HG02642 (cell line): Measurements from ENCODE around the gene CD200.
A peak's percentile ranks its signal among the peaks of the same experiment; 100 is the strongest.

Experiments
- ATAC-seq: cut with Tn5 transposase; IDR thresholded peaks from one replicate; pipeline ENCODE4 v1.9.1; 2021; ENCODE audit warnings: mild to moderate bottlenecking; ENCODE audit not compliant: unreplicated experiment, poor library complexity

Gene CD200

DNA sequence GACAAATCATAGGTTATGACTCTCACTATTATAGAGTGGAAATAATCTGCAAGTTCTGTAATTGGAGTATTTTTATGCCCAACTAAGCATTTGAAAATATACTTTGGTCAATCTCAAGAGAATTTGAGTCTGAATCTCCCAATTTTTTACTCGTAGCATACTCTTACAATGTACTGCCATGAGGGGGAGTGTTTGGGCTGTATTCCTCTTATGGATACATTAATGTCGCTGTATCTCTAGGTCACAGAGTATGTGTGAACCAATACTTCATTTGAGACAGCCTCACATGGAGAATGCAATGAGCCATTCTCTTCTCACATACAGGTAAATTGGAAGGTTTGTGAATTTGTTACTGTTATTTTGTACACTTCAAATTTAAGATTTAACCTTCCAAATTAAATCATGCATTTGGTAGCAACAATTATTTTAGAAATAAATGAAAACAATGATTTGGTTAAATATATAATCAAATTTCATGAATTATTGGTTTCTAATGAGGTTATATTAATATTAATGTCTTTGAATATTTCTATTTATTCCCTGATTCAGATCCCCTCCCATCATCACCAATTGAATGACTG lies 5.5 kb upstream of the CD200 start:
- ATAC-seq, result peak; percentile 94

DNA sequence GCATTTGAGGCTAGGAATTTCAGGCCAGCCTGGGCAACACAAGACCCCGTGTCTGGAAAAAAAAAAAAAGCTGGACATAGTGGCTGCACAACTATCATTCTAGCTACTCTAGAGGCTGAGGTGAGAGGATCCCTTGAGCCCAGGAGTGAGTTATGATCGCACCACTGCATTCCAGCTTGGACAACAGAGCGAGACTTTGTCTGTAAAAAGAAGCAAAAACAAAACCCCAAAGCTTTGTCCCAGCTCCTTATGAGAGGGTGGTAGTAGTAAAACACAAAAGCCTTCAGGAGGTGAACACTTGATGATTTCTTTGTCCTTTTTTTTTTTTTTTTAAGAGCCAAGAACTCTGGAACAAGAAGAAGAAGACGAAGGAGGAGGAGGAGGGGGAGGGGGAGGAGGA lies 1.1 kb upstream of the CD200 start:
- ATAC-seq, result no peak

DNA sequence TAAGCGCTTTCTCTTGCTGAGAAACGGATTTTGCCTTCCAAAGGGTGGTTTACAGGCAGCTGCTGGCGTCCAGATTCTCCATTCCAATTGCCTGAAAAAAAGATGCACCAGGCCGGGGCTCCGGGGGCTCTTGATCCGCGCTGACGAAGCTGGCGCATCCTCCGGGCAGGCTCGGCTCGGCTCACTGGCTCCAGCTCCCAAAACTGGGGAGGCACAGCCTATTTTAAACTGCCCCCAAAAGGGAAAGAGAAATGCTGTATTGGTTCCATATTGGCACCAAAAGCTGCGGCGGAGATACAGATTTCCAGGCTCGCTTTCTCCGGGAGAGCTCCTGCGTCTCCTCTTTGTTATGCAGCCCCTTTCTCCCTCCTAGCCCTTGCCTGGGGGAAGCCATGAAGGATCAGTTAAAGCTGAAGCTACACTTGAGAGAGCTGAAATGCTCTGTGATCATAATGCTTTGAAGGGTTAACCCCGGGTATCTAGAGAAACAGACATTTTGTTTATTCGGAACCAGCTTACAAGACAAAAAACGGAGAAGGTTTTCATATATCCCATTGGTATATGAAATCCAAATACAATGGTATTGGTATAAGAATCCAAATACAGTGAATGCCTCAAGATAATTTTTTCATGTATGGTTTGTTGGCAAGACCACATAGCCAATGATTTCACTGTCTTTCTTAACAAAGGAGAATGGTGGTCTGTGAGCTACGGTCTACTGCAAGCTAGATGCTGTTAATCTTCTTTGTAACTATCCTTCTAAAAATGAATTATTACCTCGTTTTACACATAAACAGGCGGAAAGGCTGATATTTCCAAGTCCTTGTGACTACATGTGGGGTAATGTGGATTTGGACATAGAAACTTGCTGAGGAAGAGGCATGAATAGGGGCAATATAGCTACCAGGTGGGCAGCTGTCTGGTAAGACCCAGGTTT lies 693 bp downstream of the CD200 start:
- ATAC-seq, result peak; percentile 47

DNA sequence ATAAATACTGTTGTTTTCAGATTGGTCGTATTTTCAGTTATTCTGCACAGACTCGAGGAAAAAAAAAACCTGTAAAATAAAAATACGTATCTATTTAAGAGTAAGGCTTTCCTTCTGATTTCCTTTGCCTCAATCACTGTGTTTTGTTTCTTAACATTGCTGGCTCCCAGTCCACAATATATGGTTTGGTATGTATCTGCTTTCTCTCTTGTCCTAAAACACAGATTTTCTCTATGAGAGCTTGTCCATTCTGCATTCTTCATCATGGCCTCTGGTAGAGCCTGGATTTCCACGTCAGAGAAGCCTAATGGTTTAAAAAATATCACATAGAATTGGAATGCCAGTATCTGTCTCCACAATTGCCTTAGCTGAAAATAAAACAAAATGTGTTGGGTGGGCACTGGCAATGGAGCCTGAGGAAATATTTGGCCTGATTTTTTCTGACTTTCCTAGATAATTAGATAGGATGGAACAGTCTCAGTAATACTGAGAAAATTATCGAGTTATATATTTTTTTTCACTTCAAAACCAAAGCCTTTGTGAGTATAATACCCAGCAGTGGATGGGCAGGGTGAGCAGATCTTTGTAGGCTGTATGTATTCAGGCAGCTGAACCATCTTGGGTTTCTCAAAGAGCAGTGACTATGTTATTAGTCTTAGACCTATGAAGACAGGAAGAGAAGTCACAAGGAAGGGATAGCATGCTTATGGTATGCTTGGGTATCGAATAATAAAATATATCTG lies 1.9 kb downstream of the CD200 start:
- no peak for ATAC-seq

DNA sequence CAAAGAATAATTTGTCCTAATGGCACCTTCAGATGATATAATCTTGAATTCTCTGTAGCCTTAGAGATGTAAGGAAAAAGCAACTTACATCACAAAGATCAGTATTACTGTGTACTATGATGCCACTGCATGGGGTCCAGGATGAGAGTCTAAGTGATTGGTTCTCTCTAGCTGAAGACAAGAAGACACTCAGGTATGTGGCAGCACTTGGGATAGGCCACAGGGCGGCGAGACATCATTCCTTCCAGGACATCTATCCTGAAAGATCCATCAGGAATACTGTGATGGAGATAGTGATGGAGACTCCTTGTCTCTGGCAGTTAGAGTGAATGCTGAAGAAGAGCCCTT lies 2.5 kb downstream of the CD200 start:
- no peak for ATAC-seq

DNA sequence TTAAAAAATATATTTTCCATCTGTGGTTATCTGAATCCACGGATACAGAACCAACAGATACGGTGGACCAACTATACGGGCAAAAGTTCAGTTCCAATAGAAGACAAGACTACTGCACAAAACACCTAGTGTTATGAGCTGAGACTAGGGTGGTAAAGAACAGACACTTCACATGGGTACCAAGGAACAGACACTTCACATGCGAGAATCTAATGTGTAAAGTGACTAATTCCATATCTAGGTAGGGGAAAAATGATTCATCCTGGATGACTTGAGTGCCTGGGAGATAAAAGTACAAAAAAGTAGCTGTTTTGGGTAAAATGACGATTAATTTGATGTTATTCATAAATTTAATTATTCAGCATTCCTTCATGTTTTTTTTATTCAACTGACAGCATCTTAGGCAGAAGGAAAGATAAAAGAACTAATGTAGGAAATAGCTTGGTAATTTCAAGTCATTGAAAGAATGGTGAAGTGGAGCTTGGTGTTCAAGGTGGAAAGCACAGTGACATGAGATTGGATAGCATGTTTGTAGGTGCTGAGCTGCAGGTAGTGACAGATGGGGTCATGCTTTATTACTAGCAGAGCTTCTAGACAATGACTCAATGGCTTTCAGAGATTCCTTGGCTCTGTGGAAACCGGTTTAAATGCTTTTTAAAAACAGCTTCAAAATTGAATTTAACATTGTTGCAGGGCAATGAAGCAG lies 5.2 kb downstream of the CD200 start:
- ATAC-seq, result no peak

DNA sequence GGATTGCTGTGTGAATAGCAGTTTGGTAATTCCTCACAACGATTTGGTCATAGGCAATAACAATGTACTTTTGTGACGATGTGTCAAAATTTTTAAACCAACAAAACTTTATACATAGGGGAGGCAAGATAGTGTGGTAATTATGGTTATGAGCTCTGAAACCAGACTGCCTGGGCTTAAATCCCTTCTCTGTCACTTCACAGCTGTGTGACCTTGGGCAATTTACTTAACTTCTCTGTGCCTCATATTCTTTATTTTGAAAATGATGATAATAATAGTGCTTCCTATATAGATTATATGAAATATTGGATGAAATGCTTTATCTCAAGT lies 5.7 kb downstream of the CD200 start:
- no peak for ATAC-seq

DNA sequence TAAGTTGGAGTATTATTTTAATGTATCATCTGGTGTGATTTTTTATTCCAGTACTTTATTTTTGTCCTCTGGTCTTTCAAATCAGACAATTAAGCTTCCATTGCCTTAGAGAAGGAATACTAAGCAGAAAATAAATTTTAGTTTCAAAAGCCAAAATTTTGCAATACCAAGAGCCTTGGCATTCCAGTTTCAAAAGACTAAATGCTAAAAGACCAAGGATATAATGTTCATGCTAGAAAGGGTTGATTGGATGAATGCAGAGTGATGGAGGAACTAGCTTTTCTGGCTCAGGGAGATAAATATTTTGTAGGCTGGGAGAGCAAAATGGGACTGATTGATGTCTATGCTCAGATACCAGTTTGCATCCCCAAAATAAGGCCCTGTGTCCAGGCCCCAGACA lies 6.2 kb downstream of the CD200 start:
- ATAC-seq, result no peak

DNA sequence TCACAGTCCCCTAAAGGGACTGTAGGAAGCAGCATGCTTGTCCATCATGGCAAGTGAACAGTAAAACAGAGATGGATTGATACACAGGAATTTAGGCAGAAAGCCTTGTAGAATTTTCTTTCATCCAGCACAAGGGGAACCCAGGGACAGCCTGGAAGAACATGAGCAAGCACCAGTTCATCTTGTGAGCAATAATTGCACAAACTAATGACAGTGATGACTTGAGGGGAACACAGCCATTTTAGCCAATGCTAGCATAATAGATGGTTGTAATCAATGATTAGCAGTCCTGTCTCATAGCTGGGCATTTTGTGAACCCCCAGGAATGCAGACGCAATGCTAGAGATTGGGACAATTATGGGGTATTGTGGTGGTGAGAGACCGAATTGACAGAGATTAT lies 6.7 kb downstream of the CD200 start:
- no peak for ATAC-seq

DNA sequence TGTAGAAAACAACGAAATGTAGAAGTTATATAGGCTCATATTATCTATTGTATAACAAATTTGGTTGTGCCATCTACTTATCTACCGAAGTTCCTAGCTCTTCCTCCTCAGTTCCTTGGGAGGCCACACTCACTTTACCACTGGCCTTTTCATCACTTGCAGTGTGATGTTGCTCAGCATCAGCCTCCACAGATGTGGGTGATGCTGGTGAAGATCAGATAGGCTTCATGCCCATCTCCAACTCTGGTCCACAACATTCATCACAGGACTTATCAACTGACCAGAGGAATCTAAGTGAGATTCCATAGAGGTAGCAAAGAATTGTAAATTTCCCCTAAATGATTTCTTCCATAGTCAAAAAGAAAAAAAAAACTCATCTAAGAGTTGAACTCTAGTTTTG lies 8.4 kb downstream of the CD200 start:
- no peak for ATAC-seq

DNA sequence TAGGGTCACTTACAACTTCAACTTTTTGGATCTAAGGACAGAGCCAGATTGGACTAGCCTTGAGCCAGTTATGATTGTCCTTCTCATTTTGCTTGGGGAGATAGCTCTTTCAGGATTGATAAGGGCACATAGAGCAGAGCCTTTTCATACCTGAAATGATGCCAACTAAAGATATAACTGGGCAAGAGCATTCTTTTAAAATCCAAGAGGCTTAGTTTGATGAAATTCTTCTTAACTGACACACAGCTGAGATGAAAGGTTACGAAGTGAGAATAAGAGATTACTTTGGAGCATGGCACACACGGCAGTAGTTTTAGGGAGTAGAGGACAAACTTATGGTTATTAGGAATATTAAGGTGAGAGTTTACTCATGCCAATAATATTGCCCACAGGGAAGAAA lies 12.7 kb downstream of the CD200 start:
- ATAC-seq, result no peak

DNA sequence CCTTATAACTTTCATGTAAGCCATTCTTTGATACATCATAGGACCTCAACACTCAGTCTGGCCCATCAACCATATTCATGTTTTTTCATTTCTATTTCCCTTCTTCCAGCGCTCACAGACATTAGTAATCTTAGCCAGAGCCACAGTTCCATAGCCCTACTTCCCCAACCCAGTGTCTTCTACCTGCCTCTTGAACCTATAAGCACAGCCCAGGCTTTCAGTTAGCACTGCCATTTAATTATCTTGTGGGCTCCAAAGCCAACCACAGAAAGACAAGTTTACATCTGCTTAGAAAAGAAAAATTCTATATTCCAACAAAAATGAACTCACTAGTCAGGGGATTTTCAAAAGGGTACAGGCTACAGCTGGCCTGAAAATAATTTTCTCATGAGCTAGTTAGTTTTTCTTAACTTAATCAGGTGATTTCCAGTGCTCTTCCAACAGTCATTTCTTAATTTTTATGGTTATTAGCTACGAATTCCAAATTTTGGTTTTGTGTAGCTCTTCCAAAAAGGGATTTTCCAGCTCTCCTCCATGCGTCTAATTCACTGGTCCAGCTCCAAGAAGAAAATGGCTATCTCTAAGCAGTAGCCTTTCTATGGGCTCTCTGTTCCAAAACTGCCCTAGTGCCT lies 13.7 kb downstream of the CD200 start:
- ATAC-seq, result no peak

DNA sequence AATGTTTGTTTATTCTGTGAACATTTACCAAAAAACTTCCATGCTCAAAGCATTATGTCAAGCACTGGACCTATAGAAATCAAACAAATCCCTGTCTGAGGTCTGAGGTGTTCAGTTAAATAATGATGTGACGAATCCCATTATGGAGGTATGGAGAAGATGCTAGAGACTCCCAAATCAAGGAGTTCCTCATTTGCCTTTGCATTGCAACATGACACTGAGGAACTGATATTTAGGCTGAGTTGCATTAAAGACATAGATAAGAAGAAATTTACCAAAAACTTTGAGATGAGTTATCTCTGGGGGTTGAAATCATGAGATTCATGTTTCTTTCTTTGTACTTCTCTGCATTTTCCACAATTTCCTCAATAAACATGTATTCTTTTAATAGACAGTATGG lies 16.0 kb downstream of the CD200 start:
- no peak for ATAC-seq

DNA sequence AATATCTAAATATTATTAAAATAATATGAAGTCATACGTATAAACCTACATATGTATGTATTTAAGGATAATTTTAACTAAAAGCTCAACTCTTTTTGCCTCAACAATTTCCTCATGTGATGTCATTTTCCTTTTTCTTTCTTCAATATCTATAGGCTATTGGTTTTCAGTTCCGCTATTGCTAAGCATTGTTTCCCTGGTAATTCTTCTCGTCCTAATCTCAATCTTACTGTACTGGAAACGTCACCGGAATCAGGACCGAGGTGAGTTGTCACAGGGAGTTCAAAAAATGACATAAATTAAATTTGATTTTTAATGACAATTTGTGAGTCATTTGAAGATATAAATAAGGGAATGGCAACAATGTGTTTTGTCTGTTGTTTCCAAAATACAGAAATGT lies 16.6 kb downstream of the CD200 start:
- no peak for ATAC-seq

DNA sequence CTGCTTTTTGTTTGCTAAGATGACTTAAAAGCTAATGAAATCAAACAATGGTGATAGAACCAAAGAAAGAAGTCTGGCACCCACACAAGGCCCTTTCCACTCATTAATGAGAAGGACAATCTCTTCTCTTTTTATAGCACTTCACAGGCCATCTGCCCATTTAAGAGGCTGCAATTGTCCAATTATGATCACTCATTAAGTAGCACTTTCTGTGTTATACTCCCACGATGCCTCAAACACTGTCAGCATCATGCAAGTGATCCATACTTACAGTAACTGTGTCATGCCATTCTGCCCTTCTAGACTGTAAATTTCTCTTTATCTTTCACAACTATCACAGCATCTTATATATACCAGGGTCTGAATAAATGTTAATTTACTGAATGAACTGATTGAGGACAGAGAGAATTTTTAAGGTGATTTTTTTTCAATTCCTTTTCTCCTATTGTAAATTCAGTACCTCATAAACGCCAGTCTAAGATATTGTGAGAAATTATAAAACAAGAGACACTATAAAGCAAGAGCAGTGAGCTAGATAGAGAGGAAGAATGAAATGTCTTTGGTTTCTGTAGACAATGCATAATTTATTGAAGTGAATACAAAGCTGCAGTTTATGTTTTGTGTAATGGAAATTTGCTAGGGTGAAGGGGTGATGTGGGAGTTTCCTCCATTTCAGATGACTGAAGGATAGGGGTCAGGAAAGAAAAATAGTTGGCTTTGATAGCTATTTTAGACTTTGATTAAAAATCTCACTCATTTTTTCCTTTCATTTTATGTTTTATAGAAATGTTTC lies 17.3 kb downstream of the CD200 start:
- no peak for ATAC-seq

DNA sequence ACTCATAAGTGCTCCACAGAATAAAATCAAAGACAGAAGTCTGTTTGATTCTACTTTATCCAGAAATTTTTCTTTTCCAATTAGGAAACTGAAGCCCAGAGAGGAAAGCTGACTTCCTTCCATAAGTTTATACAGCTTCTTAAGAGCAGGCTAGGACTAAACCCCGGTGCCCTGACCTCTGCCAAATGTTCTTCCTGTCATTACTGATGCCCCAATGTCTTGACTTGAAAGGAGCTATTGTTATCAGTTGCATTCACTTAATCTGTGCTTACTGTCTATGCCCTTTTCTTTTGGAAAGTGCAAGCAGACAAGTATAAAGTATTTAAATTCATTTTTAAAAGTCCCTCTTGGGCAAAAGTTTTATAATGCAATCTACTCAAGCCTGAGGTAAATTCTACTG lies 18.1 kb downstream of the CD200 start:
- ATAC-seq, result no peak

DNA sequence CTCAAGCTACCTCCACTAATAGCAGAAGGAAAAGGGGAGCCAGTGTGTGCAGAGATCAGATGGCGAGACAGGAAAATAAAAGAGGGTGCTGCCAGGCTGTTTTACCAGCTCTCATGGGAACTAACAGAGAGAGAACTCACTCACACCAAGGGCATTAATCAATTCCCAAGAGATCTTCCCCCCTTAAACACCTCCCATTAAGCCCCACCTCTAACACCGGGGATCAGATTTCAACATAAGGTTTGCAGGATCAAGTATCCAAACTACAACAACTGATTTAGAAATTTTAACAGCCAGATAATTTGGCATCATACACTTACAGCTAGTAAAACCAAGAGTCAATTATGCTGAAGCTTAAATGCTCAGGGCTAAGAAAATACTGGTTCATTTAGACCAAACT lies 18.9 kb downstream of the CD200 start:
- no peak for ATAC-seq

DNA sequence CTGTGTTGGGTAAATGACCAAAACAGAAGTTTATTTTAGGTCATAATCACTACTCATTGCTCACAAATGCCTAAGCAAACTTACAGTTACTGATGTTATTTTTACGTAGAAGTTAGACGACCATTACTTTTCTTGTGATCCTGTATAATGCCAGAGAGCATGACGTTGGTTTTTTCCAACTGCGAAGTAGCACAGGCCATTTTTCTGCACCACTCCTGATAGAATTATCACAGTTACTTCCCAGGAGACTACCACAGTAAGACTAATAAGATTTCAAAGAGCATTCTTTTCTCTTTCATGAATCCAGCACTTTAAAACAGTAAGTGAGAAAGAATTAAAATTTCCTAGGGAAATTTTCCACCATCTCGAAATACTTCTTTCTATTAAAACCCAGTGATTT lies 19.8 kb downstream of the CD200 start:
- ATAC-seq, result no peak

DNA sequence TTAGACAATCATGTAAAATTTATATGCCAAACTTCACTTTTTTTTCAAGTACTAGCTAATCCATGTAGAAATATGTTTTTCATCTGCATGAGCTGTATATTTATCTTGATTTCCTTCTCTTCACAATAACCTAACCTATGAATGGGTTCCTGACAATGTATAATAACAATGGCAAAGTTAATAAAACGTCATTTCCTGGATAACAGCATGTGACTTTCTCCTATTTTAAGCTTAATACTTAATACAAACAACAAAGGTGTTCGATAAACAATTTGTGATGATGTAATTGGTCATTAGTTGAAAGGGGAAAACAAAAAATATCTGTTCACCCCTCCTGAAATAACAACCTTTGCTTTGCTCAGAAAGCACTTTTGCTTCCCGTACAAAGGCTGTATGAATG lies 20.4 kb downstream of the CD200 start:
- ATAC-seq, result no peak
